Smooth muscle cell (in vitro differentiated cells): Measurements from ENCODE around the gene CATSPER1. TPM values are rescaled to one million over a fixed set of nuclear protein-coding genes. Genes with fewer than 3 reads are reported as not detected.
A peak's percentile ranks its signal among the peaks of the same experiment; 100 is the strongest.

Source experiments
- DNase-seq: peaks from one replicate; lab custom pipeline; 2025; ENCODE audit not compliant: unreplicated experiment; lab: John Stamatoyannopoulos, UW
- H2AFZ ChIP-seq: fragments of 200-600 bp; sonication (generic); 2 replicates; pipeline ENCODE4 v1.6.0; 2016; ENCODE audit warnings: antibody characterized with exemption, low read depth, mild to moderate bottlenecking
- H3F3A ChIP-seq: fragments of 200-600 bp; sonication (generic); 2 replicates; pipeline ENCODE4 v1.6.0; 2017; ENCODE audit warnings: antibody characterized with exemption, low read depth
- H3K27ac ChIP-seq: fragments of 200-600 bp; sonication (generic); 2 replicates; pipeline ENCODE4 v1.5.1; 2016; ENCODE audit warnings: low read depth, mild to moderate bottlenecking
- H3K27me3 ChIP-seq: fragments of 200-600 bp; sonication (generic); 2 replicates; pipeline ENCODE4 v1.6.1; 2016; ENCODE audit warnings: low read depth, mild to moderate bottlenecking
- H3K36me3 ChIP-seq: fragments of 200-600 bp; sonication (generic); 2 replicates; pipeline ENCODE4 v1.5.1; 2016; ENCODE audit warnings: low read depth
- H3K4me1 ChIP-seq: fragments of 200-600 bp; sonication (generic); 2 replicates; pipeline ENCODE4 v1.5.1; 2016; ENCODE audit warnings: low read depth
- H3K4me2 ChIP-seq: fragments of 200-600 bp; sonication (generic); 2 replicates; pipeline ENCODE4 v1.6.0; 2016; ENCODE audit warnings: mild to moderate bottlenecking
- H3K4me3 ChIP-seq: fragments of 200-600 bp; sonication (generic); 2 replicates; pipeline ENCODE4 v1.5.1; 2016; ENCODE audit warnings: mild to moderate bottlenecking
- H3K79me2 ChIP-seq: fragments of 200-600 bp; sonication (generic); 2 replicates; pipeline ENCODE4 v1.6.0; 2016; ENCODE audit warnings: low read depth, mild to moderate bottlenecking
- H3K9ac ChIP-seq: fragments of 200-600 bp; sonication (generic); 2 replicates; pipeline ENCODE4 v1.6.0; 2016; ENCODE audit warnings: low read depth
- H3K9me3 ChIP-seq: fragments of 200-600 bp; sonication (generic); replicated peaks from 2 replicates; pipeline ENCODE4 v1.5.1; 2016; ENCODE audit warnings: low read depth
- H4K20me1 ChIP-seq: fragments of 200-600 bp; sonication (generic); 2 replicates; pipeline ENCODE4 v1.6.0; 2016; ENCODE audit warnings: low read depth
- CTCF ChIP-seq: fragments of 200-600 bp; sonication (generic); IDR thresholded peaks from 2 replicates; pipeline ENCODE4 v1.5.1; 2017; ENCODE audit warnings: borderline replicate concordance, mild to moderate bottlenecking, antibody characterized with exemption; ENCODE audit not compliant: insufficient read depth, poor library complexity, severe bottlenecking
- WGBS: methylation state at CpG from one replicate; pipeline ENCODE4 v1.1.7; 2016; ENCODE audit warnings: low lambda C conversion rate; 5-methylcytosine and 5-hydroxymethylcytosine counted together
- polyA plus RNA-seq: library from polyadenylated mRNA; unstranded; fragments of >200 nt; fragmentation: Nextera tagmentation; extraction: Ambion mirVana; gene quantifications from 2 replicates; pipeline ENCODE4 v1.2.1, GENCODE V29; 2016
- total RNA-seq: library from RNA; depleted of rRNA; stranded (reverse); fragments of >200 nt; gene quantifications from 2 replicates; pipeline ENCODE4 v1.2.3, GENCODE V29; 2014

The CATSPER1 gene
- total RNA-seq (not detected in 2 replicates), polyA plus RNA-seq (0.55 and 1.7 TPM in 2 replicates)

- Histone ChIP-seq H3F3A (no peaks in the 10 kb centered on the region), H3K4me1 (no peaks in the 10 kb centered on the region), H3K4me2 (no peak within 1 kb of the TSS), H4K20me1 (no peaks in the 10 kb centered on the region), H3K36me3 (no peaks in the 10 kb centered on the region), H3K9ac (no peak within 1 kb of the TSS), H3K27ac (no peak within 1 kb of the TSS), H2AFZ (no peak within 1 kb of the TSS), H3K27me3 (no peaks in the 10 kb centered on the region), H3K4me3 (no peak within 1 kb of the TSS), H3K79me2 (no peaks in the 10 kb centered on the region), H3K9me3 (no peaks in the 10 kb centered on the region)
- no peak for DNase-seq
- 94% methylated on average over 18 of the region's 18 CpGs for WGBS
- TF ChIP-seq CTCF, result no peak
These were observed at the start of gene CATSPER1 for GRCh38 chr11:66026017-66026529. CATSPER1 (minus strand) TSS chr11:66026479; CDS start chr11:66026379, 100 bp downstream.

- Histone ChIP-seq H2AFZ (no peak overlapping the region), H3K9me3 (no peaks in the 10 kb centered on the region), H3F3A (peaks cover 24% of the 10 kb centered on the region), H3K27ac (no peak overlapping the region), H3K36me3 (no peaks in the 10 kb centered on the region), H4K20me1 (peaks cover 79% of the 10 kb centered on the region), H3K4me2 (no peak overlapping the region), H3K4me3 (no peak overlapping the region), H3K4me1 (peaks cover 15% of the 10 kb centered on the region), H3K27me3 (no peaks in the 10 kb centered on the region), H3K79me2 (peaks cover 99% of the 10 kb centered on the region), H3K9ac (no peak overlapping the region)
- WGBS, result 88% methylated on average over 4 of the region's 4 CpGs
- no peak for TF ChIP-seq CTCF
- no peak for DNase-seq
These were observed 49.0 kb upstream of the CATSPER1 start for GRCh38 chr11:66075273-66075672.

- Histone ChIP-seq H3K4me3 (no peak overlapping the region), H3K27ac (no peak overlapping the region), H3K4me1 (peaks cover 13% of the 10 kb centered on the region), H3K9ac (no peak overlapping the region), H3K36me3 (no peaks in the 10 kb centered on the region), H2AFZ (no peak overlapping the region), H3K79me2 (peaks cover 83% of the 10 kb centered on the region), H3K4me2 (no peak overlapping the region), H4K20me1 (peaks cover 64% of the 10 kb centered on the region), H3K27me3 (no peaks in the 10 kb centered on the region), H3F3A (peaks cover 9% of the 10 kb centered on the region), H3K9me3 (no peaks in the 10 kb centered on the region)
- no peak for DNase-seq
- TF ChIP-seq CTCF, result no peak
- 96% methylated on average over 1 of the region's 1 CpG for WGBS
These were observed 47.4 kb upstream of the CATSPER1 start for GRCh38 chr11:66073669-66074068.

GRCh38 chr11:66072518-66072917, 46.2 kb upstream of the CATSPER1 start:
- H3K4me2 ChIP-seq, result peak overlapping the region; percentile 94

More at GRCh38 chr11:66072518-66072917, 46.2 kb upstream of the CATSPER1 start:
- H3K4me1 ChIP-seq, result peaks cover 13% of the 10 kb centered on the region
- H3K4me3 ChIP-seq, result peak overlapping the region; percentile 70
- peaks cover 64% of the 10 kb centered on the region for H4K20me1 ChIP-seq
- DNase-seq, result no peak
- H3K79me2 ChIP-seq, result peaks cover 72% of the 10 kb centered on the region
- no peaks in the 10 kb centered on the region for H3K9me3 ChIP-seq
- H3K36me3 ChIP-seq, result no peaks in the 10 kb centered on the region
- no peaks in the 10 kb centered on the region for H3K27me3 ChIP-seq
- no peak overlapping the region for H2AFZ ChIP-seq
- peak overlapping the region; percentile 70 for H3K27ac ChIP-seq
- TF ChIP-seq CTCF, result no peak
- peaks cover 6% of the 10 kb centered on the region for H3F3A ChIP-seq
- 87% methylated on average over 8 of the region's 8 CpGs for WGBS
- H3K9ac ChIP-seq, result peak overlapping the region; percentile 7
